Effector memory CD4-positive, alpha-beta T cell (primary cell): Measurements from ENCODE around the gene PPP1R3F.
"Not testable (repeated sequence)": the region's sequence is repeated elsewhere in the genome, so short reads cannot be mapped to it uniquely, and the experiment has no call there.

Experiments
- DNase-seq, 3 donors: peaks; one replicate each; pipeline ENCODE4 v3.0.0-alpha.2; 2020
- H3K27ac ChIP-seq: 2 replicates; pipeline ENCODE4 v1.7.0; 2013; ENCODE audit warnings: mild to moderate bottlenecking, low read length, moderate library complexity; ENCODE audit not compliant: insufficient read depth, poor library complexity, severe bottlenecking
- H3K27me3 ChIP-seq: replicated peaks from 2 replicates; pipeline ENCODE4 v1.7.0; 2013; ENCODE audit warnings: mild to moderate bottlenecking, low read length; ENCODE audit not compliant: insufficient read depth, control insufficient read depth, poor library complexity, severe bottlenecking
- H3K36me3 ChIP-seq: 2 replicates; pipeline ENCODE4 v1.7.0; 2013; ENCODE audit warnings: mild to moderate bottlenecking, low read length, moderate library complexity; ENCODE audit not compliant: control insufficient read depth, insufficient read depth
- H3K4me1 ChIP-seq: 2 replicates; pipeline ENCODE4 v1.7.0; 2013; ENCODE audit warnings: low read length, mild to moderate bottlenecking; ENCODE audit not compliant: control insufficient read depth, insufficient read depth, poor library complexity, severe bottlenecking
- H3K4me3 ChIP-seq: 2 replicates; pipeline ENCODE4 v1.7.0; 2013; ENCODE audit warnings: low read length, low read depth, mild to moderate bottlenecking; ENCODE audit not compliant: insufficient read depth, poor library complexity, severe bottlenecking
- H3K9me3 ChIP-seq: 2 replicates; pipeline ENCODE4 v1.7.0; 2013; ENCODE audit warnings: mild to moderate bottlenecking, low read length, moderate library complexity; ENCODE audit not compliant: control insufficient read depth

The PPP1R3F gene

GRCh38 chrX:49308604-49309269 lies 39.1 kb downstream of the PPP1R3F start:
- peak overlapping the region; percentile 47 for H3K27ac ChIP-seq
- peak overlapping the region; percentile 42 for H3K4me3 ChIP-seq
- no peak for DNase-seq

GRCh38 chrX:49309401-49309981 lies 39.9 kb downstream of the PPP1R3F start:
- Histone ChIP-seq H3K9me3 (no peaks in the 10 kb centered on the region), H3K36me3 (no peaks in the 10 kb centered on the region), H3K27ac (peak overlapping the region; percentile 47), H3K4me3 (peak overlapping the region; percentile 42), H3K27me3 (no peaks in the 10 kb centered on the region), H3K4me1 (peaks cover 5% of the 10 kb centered on the region)
- no peak for DNase-seq

More at GRCh38 chrX:49308604-49309269, 39.1 kb downstream of the PPP1R3F start:
- Histone ChIP-seq H3K9me3 (no peaks in the 10 kb centered on the region), H3K4me1 (peaks cover 5% of the 10 kb centered on the region), H3K27me3 (no peaks in the 10 kb centered on the region), H3K36me3 (no peaks in the 10 kb centered on the region)

GRCh38 chrX:49310371-49310770 lies 40.8 kb downstream of the PPP1R3F start:
- Histone ChIP-seq H3K27ac (no peak overlapping the region), H3K9me3 (no peaks in the 10 kb centered on the region), H3K4me1 (peaks cover 5% of the 10 kb centered on the region), H3K4me3 (no peak overlapping the region), H3K36me3 (no peaks in the 10 kb centered on the region), H3K27me3 (no peaks in the 10 kb centered on the region)
- DNase-seq, result no peak

GRCh38 chrX:49312176-49312575 lies 42.6 kb downstream of the PPP1R3F start:
- Histone ChIP-seq H3K4me3 (no peak overlapping the region), H3K4me1 (peaks cover 5% of the 10 kb centered on the region), H3K27ac (no peak overlapping the region), H3K27me3 (no peaks in the 10 kb centered on the region), H3K36me3 (no peaks in the 10 kb centered on the region), H3K9me3 (no peaks in the 10 kb centered on the region)
- no peak for DNase-seq

GRCh38 chrX:49316085-49316484 lies 46.5 kb downstream of the PPP1R3F start:
- no peak for DNase-seq
- no peak overlapping the region for H3K4me3 ChIP-seq
- no peaks in the 10 kb centered on the region for H3K27me3 ChIP-seq
- no peaks in the 10 kb centered on the region for H3K36me3 ChIP-seq
- no peak overlapping the region for H3K27ac ChIP-seq
- H3K4me1 ChIP-seq, result no peaks in the 10 kb centered on the region
- H3K9me3 ChIP-seq, result no peaks in the 10 kb centered on the region

- not testable (repeated sequence) for H3K9me3 ChIP-seq, H3K27me3 ChIP-seq, H3K4me3 ChIP-seq, DNase-seq, H3K4me1 ChIP-seq, H3K27ac ChIP-seq, H3K36me3 ChIP-seq
Observed at GRCh38 chrX:49321737-49322136, 52.1 kb downstream of the PPP1R3F start, which contains the start of gene GAGE12J. Gene GAGE12J (plus strand): TSS chrX:49322037. CDS start chrX:49323194, 1,157 bp downstream.

GRCh38 chrX:49322266-49322665 lies 52.7 kb downstream of the PPP1R3F start:
- H3K4me3 ChIP-seq, DNase-seq: not testable (repeated sequence)

GRCh38 chrX:49323735-49324134 lies 54.1 kb downstream of the PPP1R3F start:
- not testable (repeated sequence) for H3K27me3 ChIP-seq, H3K9me3 ChIP-seq, H3K4me1 ChIP-seq, H3K27ac ChIP-seq, DNase-seq, H3K36me3 ChIP-seq, H3K4me3 ChIP-seq

More at GRCh38 chrX:49322266-49322665, 52.7 kb downstream of the PPP1R3F start:
- H3K27me3 ChIP-seq, H3K9me3 ChIP-seq, H3K36me3 ChIP-seq, H3K27ac ChIP-seq, H3K4me1 ChIP-seq: not testable (repeated sequence)

GRCh38 chrX:49330421-49330820 lies 60.8 kb downstream of the PPP1R3F start:
- H3K9me3 ChIP-seq, H3K4me1 ChIP-seq, H3K27ac ChIP-seq, DNase-seq, H3K27me3 ChIP-seq, H3K36me3 ChIP-seq, H3K4me3 ChIP-seq: not testable (repeated sequence)

- not testable (repeated sequence) for DNase-seq, H3K27ac ChIP-seq, H3K27me3 ChIP-seq, H3K36me3 ChIP-seq, H3K4me3 ChIP-seq, H3K4me1 ChIP-seq, H3K9me3 ChIP-seq
Observed at GRCh38 chrX:49331282-49331681, 61.7 kb downstream of the PPP1R3F start, which contains the start of gene GAGE13. Gene GAGE13 (plus strand): TSS chrX:49331582. CDS start chrX:49332738, 1,156 bp downstream.
